ENCODE measurements around the gene ST3GAL3. TPM values are rescaled to one million over a fixed set of nuclear protein-coding genes. Genes with fewer than 3 reads are reported as not detected.

The ST3GAL3 gene
- total RNA-seq, 1 experiment from 2014 or later: 8.3 TPM

GRCh38 chr1:43934986-43935324, 227.6 kb downstream of the ST3GAL3 start:
- peaks cover 0 to 6% (median 0%) of the 10 kb centered on the region in 3 experiments; a peak in 2 of 7 replicates for H3K36me3 Mint-ChIP-seq (ENCODE audit: insufficient read depth in 1 of 3, low read depth in 3 of 3)
- H3K4me2 ChIP-seq (ENCODE audit: insufficient read depth, insufficient read length, low read length): peak overlapping the region; percentile 10
- H3K79me2 ChIP-seq (ENCODE audit: insufficient read depth, low read length): no peaks in the 10 kb centered on the region

More at GRCh38 chr1:43934986-43935324, 227.6 kb downstream of the ST3GAL3 start:
- H3K23ac ChIP-seq (ENCODE audit: insufficient read length, low read depth, low read length): no peak overlapping the region
- Mint-ChIP-seq H3K4me3 (peak overlapping the region in 1 of 2 experiments; percentile 88; a peak in 2 of 5 replicates), H3K4me1 (peaks cover 46 to 51% of the 10 kb centered on the region in 2 experiments), H3K27me3 (ENCODE audit: low read depth) (peaks cover 15% of the 10 kb centered on the region), H3K27ac (no peak overlapping the region), H3K9me3 (no peaks in the 10 kb centered on the region)
- no peak overlapping the region for H3K14ac ChIP-seq (ENCODE audit: insufficient read depth, low read length)
- peaks cover 21% of the 10 kb centered on the region for H3K23me2 ChIP-seq (ENCODE audit: insufficient read length, low read depth, low read length, poor library complexity, severe bottlenecking)
- no peak overlapping the region for H3K18ac ChIP-seq (ENCODE audit: insufficient read length, low read depth, low read length)
- TF ChIP-seq, protein P1, sequence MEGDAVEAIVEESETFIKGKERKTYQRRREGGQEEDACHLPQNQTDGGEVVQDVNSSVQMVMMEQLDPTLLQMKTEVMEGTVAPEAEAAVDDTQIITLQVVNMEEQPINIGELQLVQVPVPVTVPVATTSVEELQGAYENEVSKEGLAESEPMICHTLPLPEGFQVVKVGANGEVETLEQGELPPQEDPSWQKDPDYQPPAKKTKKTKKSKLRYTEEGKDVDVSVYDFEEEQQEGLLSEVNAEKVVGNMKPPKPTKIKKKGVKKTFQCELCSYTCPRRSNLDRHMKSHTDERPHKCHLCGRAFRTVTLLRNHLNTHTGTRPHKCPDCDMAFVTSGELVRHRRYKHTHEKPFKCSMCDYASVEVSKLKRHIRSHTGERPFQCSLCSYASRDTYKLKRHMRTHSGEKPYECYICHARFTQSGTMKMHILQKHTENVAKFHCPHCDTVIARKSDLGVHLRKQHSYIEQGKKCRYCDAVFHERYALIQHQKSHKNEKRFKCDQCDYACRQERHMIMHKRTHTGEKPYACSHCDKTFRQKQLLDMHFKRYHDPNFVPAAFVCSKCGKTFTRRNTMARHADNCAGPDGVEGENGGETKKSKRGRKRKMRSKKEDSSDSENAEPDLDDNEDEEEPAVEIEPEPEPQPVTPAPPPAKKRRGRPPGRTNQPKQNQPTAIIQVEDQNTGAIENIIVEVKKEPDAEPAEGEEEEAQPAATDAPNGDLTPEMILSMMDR (conservative IDR thresholded peaks at IDR 0.05): no peak; the same call in 2 of the 3 replicates
- no peak overlapping the region for H3T11ph ChIP-seq (ENCODE audit: low read length)
- no peak for DNase-seq
- no peaks in the 10 kb centered on the region for H3K27me3 ChIP-seq (ENCODE audit: insufficient read depth, low read length)
- H2BK15ac ChIP-seq (ENCODE audit: low read depth, low read length): no peak overlapping the region
- no peak overlapping the region for H2AFZ ChIP-seq (ENCODE audit: low read length)
- H2BK20ac ChIP-seq (ENCODE audit: low read depth, low read length, poor library complexity, severe bottlenecking): no peak overlapping the region
- no peak overlapping the region for H4K91ac ChIP-seq (ENCODE audit: insufficient read length, low read depth, low read length)
- H4K5ac ChIP-seq (ENCODE audit: insufficient read length, low read depth, low read length): no peak overlapping the region
- peaks cover 8% of the 10 kb centered on the region; the same call in 1 of the 2 replicates for H3K4me1 ChIP-seq (ENCODE audit: insufficient read depth, low read length)
- H3K27ac ChIP-seq (ENCODE audit: insufficient read length, low read depth, low read length): no peak overlapping the region
- H3K9ac ChIP-seq (ENCODE audit: extremely low read depth, insufficient read length, low read length): no peak overlapping the region
- WGBS (ENCODE audit: extremely low coverage, insufficient read length, low lambda C conversion rate): no CpG with 5 or more reads among the region's 5 CpGs
- H3K79me1 ChIP-seq (ENCODE audit: insufficient read depth, low read depth, low read length, poor library complexity, severe bottlenecking): no peaks in the 10 kb centered on the region
- H3K4ac ChIP-seq (ENCODE audit: low read depth, low read length): no peak overlapping the region
- H2BK12ac ChIP-seq (ENCODE audit: insufficient read length, low read depth, low read length): no peak overlapping the region
- no peak overlapping the region for H4K8ac ChIP-seq (replicated peaks; ENCODE audit: insufficient read length, low read depth, low read length)
- H3K56ac ChIP-seq (ENCODE audit: insufficient read length, low read depth, low read length): no peak overlapping the region
- no peaks in the 10 kb centered on the region for H4K20me1 ChIP-seq (ENCODE audit: control insufficient read depth, insufficient read depth, insufficient read length)
- H3K9me3 ChIP-seq (ENCODE audit: control insufficient read depth, low read depth, low read length): no peaks in the 10 kb centered on the region
- H2BK120ac ChIP-seq (ENCODE audit: low read depth, low read length, poor library complexity, severe bottlenecking): no peak overlapping the region
- no peak overlapping the region for H2BK5ac ChIP-seq (ENCODE audit: insufficient read length, low read length)
- H2AK5ac ChIP-seq (ENCODE audit: insufficient read length, low read length): no peak overlapping the region
